Activated naive CD4-positive, alpha-beta T cell treated with anti-CD3 and anti-CD28 coated beads, Interleukin-2, amount 10 ng/mL, durations not matched to agents 7 days and 5 days (primary cell): ENCODE results near the gene ZBTB46.
A peak's percentile ranks its signal among the peaks of the same experiment; 100 is the strongest.

Experiments used
- CTCF ChIA-PET: fragments of 350-600 bp; sonication (Branson Sonifier 250); formaldehyde crosslinking; loops from one replicate; lab custom pipeline; 2021; ENCODE audit warnings: antibody characterized with exemption; lab: Charles Lee
- DNase-seq: peaks from one replicate; pipeline ENCODE4 v3.0.0-alpha.2; 2020
- H3K27ac Mint-ChIP-seq: one replicate; pipeline ENCODE4 v1.8.0; 2021; ENCODE audit warnings: mild to moderate bottlenecking, moderate library complexity, mixed read lengths
- H3K27me3 Mint-ChIP-seq: one replicate; pipeline ENCODE4 v1.8.0; 2021; ENCODE audit warnings: mild to moderate bottlenecking, mixed read lengths
- H3K36me3 Mint-ChIP-seq: one replicate; pipeline ENCODE4 v1.8.0; 2021; ENCODE audit warnings: mixed read lengths
- H3K4me1 Mint-ChIP-seq: one replicate; pipeline ENCODE4 v1.8.0; 2021; ENCODE audit warnings: mixed read lengths
- H3K4me3 Mint-ChIP-seq: one replicate; pipeline ENCODE4 v1.8.0; 2021; ENCODE audit warnings: mild to moderate bottlenecking, moderate library complexity, mixed read lengths
- H3K9me3 Mint-ChIP-seq: one replicate; pipeline ENCODE4 v1.8.0; 2021; ENCODE audit warnings: mixed read lengths

The ZBTB46 gene

DNA sequence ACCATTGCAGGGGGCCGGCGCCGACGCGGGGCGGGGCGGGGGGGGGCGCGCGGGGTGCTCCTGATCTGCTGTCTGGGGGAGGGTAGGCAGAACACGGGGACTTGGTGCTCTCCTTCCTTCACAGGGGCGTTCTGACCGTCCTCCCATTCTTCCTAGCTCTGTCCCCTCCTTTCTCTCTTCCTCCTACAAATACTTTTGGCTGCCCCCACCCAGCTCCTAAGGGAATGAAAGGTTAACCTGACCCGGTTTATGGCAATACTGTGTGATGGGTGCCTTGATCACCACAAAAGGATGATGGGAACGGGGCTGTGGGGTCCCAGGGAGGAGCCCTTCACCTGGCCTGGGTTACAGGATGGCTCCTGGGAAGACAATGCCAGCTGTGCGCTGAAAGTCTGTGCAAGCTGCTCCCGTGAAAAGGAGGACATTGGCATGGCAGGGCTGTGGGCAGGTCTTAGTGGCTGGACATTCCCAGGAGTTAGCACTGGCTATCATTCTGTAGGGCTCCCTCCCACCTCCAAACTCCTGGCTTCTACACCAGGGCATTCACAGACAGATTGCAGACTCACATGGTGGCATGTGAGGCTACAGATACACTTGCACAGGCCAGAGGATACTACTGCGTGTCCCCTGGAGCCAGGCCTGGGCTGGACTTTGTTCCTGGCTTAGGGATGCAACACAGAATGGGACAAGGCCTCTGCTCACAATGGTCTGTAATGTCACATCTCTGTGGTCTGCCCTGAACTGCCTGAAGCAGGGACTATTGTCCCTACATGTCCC lies 32.1 kb upstream of the ZBTB46 start:
- CTCF ChIA-PET, result interaction anchor here (1.4 to 3.3 kb wide), 5 partner anchors 8 to 367 kb away, joined by 4 to 14 read pairs (median 7); partner anchors contain the start of genes ARFRP1 and ZGPAT
- Mint-ChIP-seq H3K4me1 (peaks cover 38% of the 10 kb centered on the region), H3K4me3 (peak overlapping the region; percentile 91), H3K9me3 (no peaks in the 10 kb centered on the region), H3K27me3 (peaks cover 7% of the 10 kb centered on the region), H3K27ac (peak overlapping the region; percentile 94), H3K36me3 (peaks cover 14% of the 10 kb centered on the region)
- no peak for DNase-seq

DNA sequence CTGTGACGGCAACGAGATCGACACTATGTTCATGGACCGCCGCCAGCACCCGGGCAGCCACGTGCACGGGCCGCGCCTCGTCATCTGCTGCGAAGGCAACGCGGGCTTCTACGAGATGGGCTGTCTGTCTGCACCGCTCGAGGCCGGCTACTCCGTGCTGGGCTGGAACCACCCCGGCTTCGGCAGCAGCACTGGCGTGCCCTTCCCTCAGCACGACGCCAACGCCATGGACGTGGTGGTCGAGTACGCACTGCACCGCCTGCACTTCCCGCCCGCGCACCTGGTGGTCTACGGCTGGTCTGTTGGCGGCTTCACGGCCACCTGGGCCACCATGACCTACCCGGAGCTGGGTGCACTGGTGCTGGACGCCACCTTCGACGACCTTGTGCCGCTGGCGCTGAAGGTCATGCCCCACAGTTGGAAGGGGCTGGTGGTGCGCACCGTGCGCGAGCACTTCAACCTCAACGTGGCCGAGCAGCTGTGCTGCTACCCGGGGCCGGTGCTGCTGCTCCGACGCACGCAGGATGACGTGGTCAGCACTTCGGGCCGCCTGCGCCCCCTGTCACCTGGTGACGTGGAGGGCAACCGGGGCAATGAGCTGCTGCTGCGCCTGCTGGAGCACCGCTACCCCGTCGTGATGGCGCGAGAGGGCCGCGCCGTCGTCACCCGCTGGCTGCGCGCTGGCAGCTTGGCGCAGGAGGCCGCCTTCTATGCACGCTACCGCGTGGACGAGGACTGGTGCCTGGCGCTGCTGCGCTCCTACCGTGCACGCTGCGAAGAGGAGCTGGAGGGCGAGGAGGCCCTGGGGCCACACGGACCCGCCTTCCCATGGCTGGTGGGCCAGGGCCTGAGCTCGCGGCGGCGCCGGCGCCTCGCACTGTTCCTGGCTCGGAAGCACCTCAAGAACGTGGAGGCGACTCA lies 31.2 kb upstream of the ZBTB46 start:
- Mint-ChIP-seq H3K9me3 (no peaks in the 10 kb centered on the region), H3K4me1 (peaks cover 42% of the 10 kb centered on the region), H3K4me3 (no peak overlapping the region), H3K27ac (no peak overlapping the region), H3K36me3 (peaks cover 12% of the 10 kb centered on the region), H3K27me3 (peaks cover 16% of the 10 kb centered on the region)
- DNase-seq, result no peak
- CTCF ChIA-PET, result interaction anchor here (3.3 kb wide), 1 partner anchor 155 kb away, joined by 14 read pairs; the partner anchor contains the start of genes ARFRP1 and ZGPAT

DNA sequence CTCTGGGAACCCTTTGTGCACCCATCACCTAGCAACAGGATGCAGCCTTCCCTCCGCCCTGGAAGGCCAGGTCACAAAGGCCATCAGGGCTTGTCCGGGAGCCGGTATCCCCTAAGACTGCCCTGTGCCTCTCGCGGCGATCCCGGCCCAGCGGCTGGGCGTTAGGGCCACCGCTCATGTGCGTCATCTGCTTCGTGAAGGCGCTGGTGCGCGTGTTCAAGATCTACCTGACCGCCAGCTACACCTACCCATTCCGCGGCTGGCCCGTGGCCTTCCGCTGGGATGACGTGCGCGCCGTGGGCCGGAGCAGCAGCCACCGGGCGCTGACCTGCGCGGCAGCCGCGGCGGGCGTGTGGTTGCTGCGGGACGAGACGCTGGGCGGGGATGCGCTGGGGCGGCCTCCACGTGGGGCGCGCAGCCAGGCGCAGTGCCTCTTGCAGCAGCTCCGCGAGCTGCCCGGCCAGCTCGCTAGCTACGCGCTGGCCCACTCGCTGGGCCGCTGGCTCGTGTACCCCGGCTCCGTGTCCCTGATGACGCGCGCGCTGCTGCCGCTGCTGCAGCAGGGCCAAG lies 30.4 kb upstream of the ZBTB46 start, which contains the start of gene ABHD16B:
Gene ABHD16B, plus strand, starts transcription at position 134 of the 570 bp plus-strand sequence. Its CDS starts 43 bp downstream, at position 177.
- H3K36me3 Mint-ChIP-seq, result peaks cover 12% of the 10 kb centered on the region
- H3K4me3 Mint-ChIP-seq, result no peak within 1 kb of the TSS
- H3K27ac Mint-ChIP-seq, result no peak within 1 kb of the TSS
- H3K4me1 Mint-ChIP-seq, result peaks cover 43% of the 10 kb centered on the region
- peaks cover 22% of the 10 kb centered on the region for H3K27me3 Mint-ChIP-seq
- CTCF ChIA-PET, result no interaction called here
- no peaks in the 10 kb centered on the region for H3K9me3 Mint-ChIP-seq
- DNase-seq, result no peak

DNA sequence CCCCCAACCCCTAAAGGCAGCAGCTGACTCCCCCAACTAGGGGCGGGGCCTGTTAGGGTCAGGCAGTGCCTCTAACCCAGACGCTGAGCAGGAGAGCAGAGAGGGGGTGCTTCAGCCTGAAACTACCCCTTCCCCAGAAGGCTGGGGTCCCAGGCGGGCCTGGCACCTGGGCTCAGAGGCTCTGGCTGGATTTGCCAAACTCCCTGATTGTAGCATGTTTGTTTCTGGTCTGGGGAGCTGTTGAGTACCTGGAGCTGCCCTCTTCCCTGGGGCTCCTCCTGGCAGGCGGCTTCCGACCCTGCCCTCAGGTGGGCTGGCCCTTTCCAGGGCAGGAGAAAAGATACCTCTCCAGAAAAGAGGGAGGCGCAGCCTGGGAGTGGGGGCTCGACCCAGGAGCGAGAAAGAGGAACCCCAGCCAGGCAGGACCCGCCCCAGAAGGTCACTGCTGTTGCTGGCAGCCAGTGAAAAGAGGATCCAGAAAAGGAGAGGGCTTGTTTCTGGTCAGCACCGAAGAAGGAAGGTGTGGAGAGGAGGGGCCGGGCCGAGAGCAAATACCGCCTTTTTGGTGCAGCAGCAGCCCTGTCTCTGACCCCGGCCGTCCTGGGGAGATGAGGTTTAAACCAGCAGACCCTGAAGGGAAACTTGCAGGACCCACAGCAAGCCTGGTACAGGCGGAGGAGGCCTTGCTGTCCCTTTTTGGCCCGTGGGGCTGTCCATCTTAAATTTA lies 29.4 kb upstream of the ZBTB46 start:
- Mint-ChIP-seq H3K4me1 (peaks cover 36% of the 10 kb centered on the region), H3K27me3 (peaks cover 27% of the 10 kb centered on the region), H3K36me3 (peaks cover 12% of the 10 kb centered on the region), H3K27ac (no peak overlapping the region), H3K4me3 (no peak overlapping the region), H3K9me3 (no peaks in the 10 kb centered on the region)
- no peak for DNase-seq
- CTCF ChIA-PET, result no interaction called here

DNA sequence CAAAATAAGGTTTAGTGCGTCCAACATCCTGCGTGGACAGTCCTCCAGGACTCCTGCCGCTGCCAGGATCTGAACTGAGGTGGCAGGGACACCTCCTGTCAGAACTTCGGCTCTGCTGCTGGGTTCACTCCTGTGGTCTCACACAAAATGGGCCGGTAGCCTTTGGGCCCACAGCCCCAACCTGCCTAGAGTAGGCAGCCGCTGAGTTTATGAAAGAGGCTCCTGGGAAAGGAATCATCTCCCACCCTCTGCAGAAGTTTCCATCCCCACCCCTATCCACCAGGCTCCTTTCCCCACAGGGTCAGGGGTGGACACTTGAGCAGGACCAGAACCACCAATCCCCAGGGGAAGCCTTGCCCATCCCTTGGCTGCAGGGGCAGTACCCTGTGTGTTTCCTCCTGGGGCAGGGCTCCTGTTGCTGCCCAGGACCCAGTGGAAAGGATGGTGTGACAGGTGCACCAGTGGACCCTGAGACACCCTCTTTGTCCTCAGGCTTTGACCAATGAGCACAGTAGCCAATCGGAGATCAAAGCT lies 28.2 kb upstream of the ZBTB46 start:
- peaks cover 36% of the 10 kb centered on the region for H3K4me1 Mint-ChIP-seq
- H3K27me3 Mint-ChIP-seq, result peaks cover 30% of the 10 kb centered on the region
- DNase-seq, result no peak
- H3K4me3 Mint-ChIP-seq, result no peak overlapping the region
- H3K9me3 Mint-ChIP-seq, result no peaks in the 10 kb centered on the region
- CTCF ChIA-PET, result interaction anchor here (0.9 to 1.0 kb wide), 3 partner anchors 73 to 321 kb away, joined by 3 to 4 read pairs (median 3); partner anchors contain the start of genes ARFRP1 and ZGPAT
- H3K27ac Mint-ChIP-seq, result no peak overlapping the region
- H3K36me3 Mint-ChIP-seq, result peaks cover 12% of the 10 kb centered on the region

DNA sequence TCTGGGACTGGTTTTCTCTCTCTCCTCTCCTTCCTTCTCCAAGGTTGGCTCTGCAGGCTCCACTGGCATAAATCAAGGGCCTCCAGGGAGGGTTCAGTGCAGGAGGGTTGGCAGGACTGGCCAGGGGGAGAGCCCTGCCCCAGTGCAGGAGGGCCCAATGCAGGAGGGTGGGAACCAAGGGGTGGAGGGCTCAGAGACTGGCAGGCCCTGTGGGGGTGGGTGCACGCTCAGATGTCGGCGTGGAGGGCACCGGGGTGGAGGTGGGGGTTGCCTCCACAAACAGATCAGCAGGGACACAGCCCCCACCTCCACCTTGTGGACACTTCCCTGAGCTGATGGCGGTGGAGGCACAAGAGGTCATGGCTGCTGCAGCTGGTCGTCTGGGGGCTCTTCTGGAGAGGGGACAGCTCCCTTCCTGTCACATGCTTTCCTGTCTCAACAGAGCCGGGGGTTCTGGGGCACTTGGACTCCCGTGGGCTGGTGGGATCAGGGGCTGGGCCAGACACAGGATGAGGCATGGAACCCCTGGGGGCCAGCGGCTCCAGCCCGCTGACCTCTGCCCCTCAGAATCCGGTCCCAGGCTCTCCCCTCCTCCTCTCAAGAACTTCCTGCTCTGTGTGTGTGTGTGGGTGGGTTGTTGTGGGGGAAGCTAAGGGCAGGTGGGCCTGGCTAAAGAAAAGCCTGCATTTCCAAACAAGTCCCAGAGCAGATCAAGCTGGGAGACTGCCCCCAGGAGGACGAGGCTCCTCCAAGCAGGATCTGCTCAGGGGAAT lies 27.5 kb upstream of the ZBTB46 start:
- Mint-ChIP-seq H3K9me3 (no peaks in the 10 kb centered on the region), H3K36me3 (peaks cover 12% of the 10 kb centered on the region), H3K27me3 (peaks cover 34% of the 10 kb centered on the region), H3K27ac (no peak overlapping the region), H3K4me3 (no peak overlapping the region), H3K4me1 (peaks cover 30% of the 10 kb centered on the region)
- CTCF ChIA-PET, result interaction anchor here (0.9 to 1.0 kb wide), 3 partner anchors 72 to 321 kb away, joined by 3 to 4 read pairs (median 3); partner anchors contain the start of genes ARFRP1 and ZGPAT
- DNase-seq, result no peak

DNA sequence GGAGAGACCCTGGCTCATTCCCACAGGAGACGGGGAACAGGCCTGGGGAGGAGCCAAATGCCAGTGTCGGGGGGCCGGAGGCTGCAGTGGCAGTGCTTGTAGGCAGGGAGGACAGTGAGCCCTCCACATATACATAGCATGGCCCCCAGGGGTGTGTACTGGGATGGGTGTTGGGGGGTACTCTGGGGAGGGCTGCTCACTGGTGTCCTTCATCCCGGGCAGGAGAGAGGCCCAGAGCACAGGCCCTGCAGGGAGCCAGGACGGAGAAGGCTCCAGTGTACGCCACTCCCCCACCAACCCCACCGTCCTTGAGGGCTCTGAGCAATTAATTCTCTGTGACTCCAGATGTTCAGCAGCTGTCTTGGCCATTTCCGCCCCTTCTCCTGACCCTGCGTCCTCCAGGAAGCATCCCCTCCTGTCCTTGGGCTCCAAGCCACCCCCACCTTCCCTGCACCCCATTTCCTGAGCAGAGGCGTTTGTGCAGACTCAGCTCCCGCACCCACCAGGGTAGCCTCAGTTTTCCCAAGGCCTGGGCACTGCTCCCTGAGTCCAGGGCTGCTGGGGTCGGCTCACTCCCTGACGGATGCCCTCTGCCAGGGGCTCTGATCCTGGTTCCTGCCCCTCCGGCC lies 26.8 kb upstream of the ZBTB46 start:
- H3K9me3 Mint-ChIP-seq, result no peaks in the 10 kb centered on the region
- H3K27me3 Mint-ChIP-seq, result peaks cover 36% of the 10 kb centered on the region
- DNase-seq, result no peak
- H3K27ac Mint-ChIP-seq, result no peak overlapping the region
- peaks cover 8% of the 10 kb centered on the region for H3K36me3 Mint-ChIP-seq
- no peak overlapping the region for H3K4me3 Mint-ChIP-seq
- H3K4me1 Mint-ChIP-seq, result peaks cover 24% of the 10 kb centered on the region
- CTCF ChIA-PET, result interaction anchor here (1.0 kb wide), 2 partner anchors 71 to 320 kb away, joined by 3 to 4 read pairs; no protein-coding TSS in a partner anchor

DNA sequence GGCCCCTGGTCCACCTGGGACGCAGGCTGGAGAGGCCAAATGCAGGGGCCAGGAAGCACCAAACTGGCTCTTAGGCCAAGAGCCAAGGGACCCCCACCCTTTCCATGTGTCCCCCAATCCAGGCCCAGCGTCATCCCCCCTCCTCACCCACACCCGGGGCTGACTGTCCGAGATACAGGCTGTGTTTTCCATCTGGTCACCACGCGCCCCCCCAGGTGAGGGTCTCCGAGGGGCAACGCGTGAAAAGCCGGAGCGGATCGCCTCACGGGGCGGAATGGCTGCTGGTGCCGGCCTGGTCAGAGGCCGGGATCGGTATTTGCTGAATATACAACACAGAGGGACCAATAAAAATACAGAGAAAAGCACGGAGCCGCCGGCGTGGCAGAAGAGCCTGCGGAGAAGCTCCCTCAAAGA lies 25.0 kb upstream of the ZBTB46 start:
- Mint-ChIP-seq H3K4me3 (no peak overlapping the region), H3K27me3 (peaks cover 52% of the 10 kb centered on the region), H3K27ac (no peak overlapping the region), H3K36me3 (peaks cover 6% of the 10 kb centered on the region), H3K4me1 (peaks cover 26% of the 10 kb centered on the region), H3K9me3 (no peaks in the 10 kb centered on the region)
- CTCF ChIA-PET, result no interaction called here
- DNase-seq, result no peak

DNA sequence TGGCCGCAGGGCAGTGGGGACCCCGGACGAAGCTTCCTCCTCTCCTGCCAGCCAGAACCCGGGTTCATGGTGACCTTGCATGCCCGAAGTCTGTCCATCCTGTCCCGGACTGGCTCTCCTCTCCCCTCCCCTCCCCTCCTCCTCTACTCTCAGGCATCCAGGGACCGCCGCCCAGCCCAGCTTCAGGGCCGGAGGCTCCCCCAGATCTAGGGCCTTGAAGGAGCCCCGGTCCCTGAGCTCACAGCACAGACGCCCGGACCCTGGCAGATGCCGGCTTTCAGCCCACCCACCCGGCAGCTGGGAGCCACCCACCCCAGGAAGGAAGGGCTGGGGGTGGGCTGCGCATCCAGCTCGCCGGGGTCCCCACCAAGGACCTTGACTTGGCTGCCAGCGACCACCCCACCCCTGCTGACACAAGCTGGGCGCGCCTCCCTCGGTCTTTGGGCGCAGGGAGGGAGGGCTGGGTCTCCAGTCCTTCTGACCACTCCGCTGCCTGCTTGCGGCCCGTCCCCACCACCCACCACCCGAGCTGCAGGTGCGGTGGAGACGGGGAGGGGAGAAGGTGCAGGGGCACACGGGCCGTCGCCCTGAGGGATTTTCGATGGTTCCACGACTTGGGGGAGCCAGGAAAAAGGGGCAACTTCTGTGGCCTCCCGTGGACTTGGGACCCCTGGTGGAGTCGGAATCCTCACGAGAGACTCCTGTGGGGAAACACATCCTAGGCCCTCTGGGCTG lies 24.5 kb upstream of the ZBTB46 start:
- peaks cover 58% of the 10 kb centered on the region for H3K27me3 Mint-ChIP-seq
- no peaks in the 10 kb centered on the region for H3K9me3 Mint-ChIP-seq
- DNase-seq, result no peak
- CTCF ChIA-PET, result interaction anchor here (1.5 kb wide), 1 partner anchor 9 kb away, joined by 5 read pairs; no protein-coding TSS in a partner anchor
- no peak overlapping the region for H3K27ac Mint-ChIP-seq
- no peak overlapping the region for H3K4me3 Mint-ChIP-seq
- peaks cover 30% of the 10 kb centered on the region for H3K4me1 Mint-ChIP-seq
- peaks cover under 1% of the 10 kb centered on the region for H3K36me3 Mint-ChIP-seq

DNA sequence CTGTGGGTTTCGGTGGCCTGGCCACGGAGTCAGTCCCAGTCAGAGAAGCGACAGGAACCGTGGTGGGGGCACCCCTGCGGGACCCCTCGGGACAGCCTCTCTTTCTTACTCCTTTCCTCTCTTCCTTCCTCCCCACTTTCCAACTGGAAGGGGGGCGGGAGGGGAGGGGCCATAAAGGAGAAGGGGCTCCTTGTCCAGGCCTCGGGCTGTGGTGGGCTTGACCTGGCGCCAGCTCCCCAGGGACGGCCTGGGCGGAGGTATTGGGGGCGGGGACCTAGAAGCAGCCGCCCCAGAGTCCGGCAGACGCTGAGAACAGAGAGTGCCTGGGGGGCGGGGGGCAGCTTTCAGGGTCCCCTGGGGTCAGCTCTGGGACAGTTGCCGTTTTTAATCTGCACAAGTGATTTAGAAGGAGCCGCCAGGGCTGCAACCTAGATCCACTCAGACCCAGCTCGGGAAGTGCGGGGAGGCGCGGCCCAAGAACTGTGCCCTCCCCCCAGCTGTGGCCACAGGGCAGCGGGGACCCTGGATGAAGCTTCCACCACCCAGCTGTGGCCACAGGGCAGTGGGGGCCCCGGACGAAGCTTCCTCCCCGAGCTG lies 23.8 kb upstream of the ZBTB46 start:
- peaks cover 64% of the 10 kb centered on the region for H3K27me3 Mint-ChIP-seq
- CTCF ChIA-PET, result interaction anchor here (1.5 kb wide), 1 partner anchor 9 kb away, joined by 5 read pairs; no protein-coding TSS in a partner anchor
- H3K36me3 Mint-ChIP-seq, result no peaks in the 10 kb centered on the region
- H3K4me3 Mint-ChIP-seq, result no peak overlapping the region
- peaks cover 31% of the 10 kb centered on the region for H3K4me1 Mint-ChIP-seq
- DNase-seq, result no peak
- no peaks in the 10 kb centered on the region for H3K9me3 Mint-ChIP-seq
- no peak overlapping the region for H3K27ac Mint-ChIP-seq

DNA sequence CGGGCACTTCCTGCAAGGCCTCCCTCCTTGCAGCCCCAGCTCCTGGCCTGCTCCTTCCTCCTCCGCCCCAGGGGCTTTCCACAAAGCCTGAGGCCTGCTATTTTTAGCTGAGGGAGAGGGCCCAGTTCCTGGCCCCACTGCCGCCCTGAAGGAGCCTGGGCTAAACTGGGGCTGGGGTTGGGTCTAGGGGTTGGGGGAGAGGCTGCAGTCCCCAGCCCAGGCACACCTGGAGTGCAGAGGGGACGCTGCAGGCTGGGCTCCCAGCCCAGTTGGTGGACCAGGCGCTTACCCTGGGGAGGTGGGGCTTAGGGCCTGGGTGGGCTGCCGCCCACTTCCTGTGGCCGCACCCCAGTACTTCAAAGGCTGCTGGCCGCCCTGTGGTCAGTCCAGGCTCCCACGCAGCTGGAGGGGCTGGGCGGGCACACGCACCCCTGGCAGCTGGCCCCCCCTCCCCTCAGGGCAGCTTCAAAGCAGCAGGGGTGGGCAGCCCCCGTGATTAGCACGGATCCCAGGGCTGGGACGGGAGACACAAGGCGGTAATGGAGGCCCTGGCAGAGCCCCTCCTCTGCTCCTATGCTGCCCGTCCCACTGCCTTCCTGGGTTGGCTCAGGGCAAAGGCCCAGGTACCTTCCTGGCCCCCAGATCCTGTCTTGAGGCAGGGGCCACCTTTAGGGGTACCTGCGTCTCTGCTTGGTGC lies 23.2 kb upstream of the ZBTB46 start:
- CTCF ChIA-PET, result interaction anchor here (1.5 kb wide), 1 partner anchor 10 kb away, joined by 5 read pairs; no protein-coding TSS in a partner anchor
- DNase-seq, result no peak
- Mint-ChIP-seq H3K27ac (no peak overlapping the region), H3K27me3 (peaks cover 67% of the 10 kb centered on the region), H3K4me3 (no peak overlapping the region), H3K4me1 (peaks cover 26% of the 10 kb centered on the region), H3K9me3 (no peaks in the 10 kb centered on the region), H3K36me3 (no peaks in the 10 kb centered on the region)
